ENCODE data around the gene TMX4. TPM values are rescaled to one million over a fixed set of nuclear protein-coding genes. Genes with fewer than 3 reads are reported as not detected.

The TMX4 gene
- total RNA-seq, 2 experiments from 2014 or later: 39.8 to 47.9 TPM

- Histone ChIP-seq H3K27ac (ENCODE audit: low read depth in 1 of 2, low read length in 2 of 2) (no peak overlapping the region), H3K9me3 (ENCODE audit: control insufficient read depth in 1 of 2, insufficient read depth in 1 of 2, low read length in 2 of 2) (no peaks in the 10 kb centered on the region), H3K4me3 (ENCODE audit: low read length) (no peak overlapping the region), H3K27me3 (ENCODE audit: control insufficient read depth in 1 of 2, insufficient read depth in 2 of 2, low read length in 2 of 2) (no peaks in the 10 kb centered on the region), H3K4me1 (ENCODE audit: insufficient read depth, low read length) (peaks cover 15% of the 10 kb centered on the region), H3K36me3 (ENCODE audit: insufficient read depth, low read length) (no peaks in the 10 kb centered on the region)
- no peaks in the 10 kb centered on the region for H3K9me3 Mint-ChIP-seq
- CTCF ChIA-PET: interaction anchor here (0.9 to 3.2 kb wide), 2 partner anchors 17 to 22 kb away, joined by 3 to 19 read pairs; no protein-coding TSS in a partner anchor
- DNase-seq (no peak), ATAC-seq (ENCODE audit: poor library complexity) (no peak)
- POLR2A ChIA-PET: interaction anchor here (1.9 to 2.0 kb wide), 2 partner anchors 9 to 22 kb away, joined by 7 to 10 read pairs; no protein-coding TSS in a partner anchor
- TF ChIP-seq, protein P1, sequence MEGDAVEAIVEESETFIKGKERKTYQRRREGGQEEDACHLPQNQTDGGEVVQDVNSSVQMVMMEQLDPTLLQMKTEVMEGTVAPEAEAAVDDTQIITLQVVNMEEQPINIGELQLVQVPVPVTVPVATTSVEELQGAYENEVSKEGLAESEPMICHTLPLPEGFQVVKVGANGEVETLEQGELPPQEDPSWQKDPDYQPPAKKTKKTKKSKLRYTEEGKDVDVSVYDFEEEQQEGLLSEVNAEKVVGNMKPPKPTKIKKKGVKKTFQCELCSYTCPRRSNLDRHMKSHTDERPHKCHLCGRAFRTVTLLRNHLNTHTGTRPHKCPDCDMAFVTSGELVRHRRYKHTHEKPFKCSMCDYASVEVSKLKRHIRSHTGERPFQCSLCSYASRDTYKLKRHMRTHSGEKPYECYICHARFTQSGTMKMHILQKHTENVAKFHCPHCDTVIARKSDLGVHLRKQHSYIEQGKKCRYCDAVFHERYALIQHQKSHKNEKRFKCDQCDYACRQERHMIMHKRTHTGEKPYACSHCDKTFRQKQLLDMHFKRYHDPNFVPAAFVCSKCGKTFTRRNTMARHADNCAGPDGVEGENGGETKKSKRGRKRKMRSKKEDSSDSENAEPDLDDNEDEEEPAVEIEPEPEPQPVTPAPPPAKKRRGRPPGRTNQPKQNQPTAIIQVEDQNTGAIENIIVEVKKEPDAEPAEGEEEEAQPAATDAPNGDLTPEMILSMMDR (IDR thresholded peaks at IDR 0.05): no peak
- H3K27ac Mint-ChIP-seq: no peak overlapping the region
- peaks cover 19% of the 10 kb centered on the region for H3K4me1 Mint-ChIP-seq (ENCODE audit: low read depth)
- no peak overlapping the region for H3K4me3 Mint-ChIP-seq
- peaks cover 14% of the 10 kb centered on the region for H3K36me3 Mint-ChIP-seq (ENCODE audit: low read depth)
- intact Hi-C loops (cut with DNase I, micrococcal nuclease): no loop called here
- H3K27me3 Mint-ChIP-seq: no peaks in the 10 kb centered on the region
These were observed 2.1 kb upstream of the TMX4 start for GRCh38 chr20:8021541-8022269.

- no peak overlapping the region for H3K4me3 Mint-ChIP-seq
- TF ChIP-seq, protein P1 (IDR thresholded peaks at IDR 0.05): no peak
- DNase-seq (peak in 3 of 14 experiments; percentile 72 to 84 (median 75)), ATAC-seq (ENCODE audit: poor library complexity) (peak; percentile 30)
- CTCF ChIA-PET: interaction anchor here (0.9 to 3.2 kb wide), 5 partner anchors 10 to 84 kb away, joined by 3 to 19 read pairs (median 3); no protein-coding TSS in a partner anchor
- H3K27ac ChIP-seq (ENCODE audit: low read depth in 1 of 2, low read length in 2 of 2): peak overlapping the region; percentile 57 to 85
- POLR2A ChIA-PET: interaction anchor here (0.8 to 2.0 kb wide), 5 partner anchors 10 to 193 kb away, joined by 3 to 10 read pairs (median 3); no protein-coding TSS in a partner anchor
- no peaks in the 10 kb centered on the region for H3K36me3 ChIP-seq (ENCODE audit: insufficient read depth, low read length)
- H3K27me3 ChIP-seq (ENCODE audit: control insufficient read depth in 1 of 2, insufficient read depth in 2 of 2, low read length in 2 of 2): no peaks in the 10 kb centered on the region
- H3K27me3 Mint-ChIP-seq: no peaks in the 10 kb centered on the region
- H3K4me1 Mint-ChIP-seq (ENCODE audit: low read depth): peaks cover 29% of the 10 kb centered on the region
- H3K9me3 ChIP-seq (ENCODE audit: control insufficient read depth in 1 of 2, insufficient read depth in 1 of 2, low read length in 2 of 2): no peaks in the 10 kb centered on the region
- peak overlapping the region; percentile 65 for H3K4me3 ChIP-seq (ENCODE audit: low read length)
- intact Hi-C loops (cut with DNase I, micrococcal nuclease): no loop called here
- H3K9me3 Mint-ChIP-seq: no peaks in the 10 kb centered on the region
- peaks cover 15% of the 10 kb centered on the region for H3K4me1 ChIP-seq (ENCODE audit: insufficient read depth, low read length)
- no peak overlapping the region for H3K27ac Mint-ChIP-seq
- peaks cover 14% of the 10 kb centered on the region for H3K36me3 Mint-ChIP-seq (ENCODE audit: low read depth)
These were observed 936 bp upstream of the TMX4 start for GRCh38 chr20:8020314-8021079.

- H3K4me3 Mint-ChIP-seq: no peak overlapping the region
- intact Hi-C loops (cut with DNase I, micrococcal nuclease): loop anchor here in 1 of 2 experiments (10.0 kb wide), 1 partner anchor 55 kb away; no protein-coding TSS in a partner anchor
- peaks cover 35% of the 10 kb centered on the region for H3K4me1 Mint-ChIP-seq (ENCODE audit: low read depth)
- H3K36me3 Mint-ChIP-seq (ENCODE audit: low read depth): peaks cover 14% of the 10 kb centered on the region
- H3K27me3 Mint-ChIP-seq: no peaks in the 10 kb centered on the region
- Histone ChIP-seq H3K27me3 (ENCODE audit: control insufficient read depth in 1 of 2, insufficient read depth in 2 of 2, low read length in 2 of 2) (no peaks in the 10 kb centered on the region), H3K4me1 (ENCODE audit: insufficient read depth, low read length) (peaks cover 15% of the 10 kb centered on the region), H3K9me3 (ENCODE audit: control insufficient read depth in 1 of 2, insufficient read depth in 1 of 2, low read length in 2 of 2) (no peaks in the 10 kb centered on the region), H3K27ac (ENCODE audit: low read depth in 1 of 2, low read length in 2 of 2) (peak overlapping the region; percentile 57 to 85), H3K4me3 (ENCODE audit: low read length) (peak overlapping the region; percentile 65), H3K36me3 (ENCODE audit: insufficient read depth, low read length) (no peaks in the 10 kb centered on the region)
- ChIA-PET POLR2A (interaction anchor here (0.9 to 2.0 kb wide), 4 partner anchors 10 to 194 kb away, joined by 3 to 10 read pairs (median 5); no protein-coding TSS in a partner anchor), CTCF (interaction anchor here (1.0 to 3.2 kb wide), 3 partner anchors 24 to 83 kb away, joined by 3 to 19 read pairs (median 3); no protein-coding TSS in a partner anchor)
- ATAC-seq (ENCODE audit: poor library complexity): no peak
- TF ChIP-seq, protein P1 (IDR thresholded peaks at IDR 0.05): no peak
- no peak overlapping the region for H3K27ac Mint-ChIP-seq
- no peaks in the 10 kb centered on the region for H3K9me3 Mint-ChIP-seq
- DNase-seq: no peak
These were observed 362 bp upstream of the TMX4 start for GRCh38 chr20:8019998-8020247.

All from CD4-positive, alpha-beta T cell (primary cell).